ENCODE results near the gene BCAR3.

Gene BCAR3

GRCh38 chr1:93577536-93578432 is 103.9 kb downstream of the BCAR3 start (continued):
- TF ChIP-seq GFI1B (tag by site-specific recombination; IDR thresholded peaks at IDR 0.05) (no peak), YY1 (tag by site-specific recombination; IDR thresholded peaks at IDR 0.05) (no peak)

- peaks cover 0 to 30% of the 10 kb centered on the region in 2 experiments; a peak in 2 of 3 replicates for H3K36me3 ChIP-seq (ENCODE audit: control insufficient read depth in 2 of 2, insufficient read depth in 1 of 2, low read length in 2 of 2)
- ChIA-PET POLR2A (no interaction called here), CTCF (interaction anchor here (0.6 to 0.8 kb wide), 2 partner anchors 18 to 194 kb away, joined by 3 to 5 read pairs; no protein-coding TSS in a partner anchor)
- H3K4me1 ChIP-seq (ENCODE audit: control insufficient read depth, insufficient read depth, low read length), result no peaks in the 10 kb centered on the region
- H3K9me3 ChIP-seq (ENCODE audit: control insufficient read depth, insufficient read depth, low read depth, low read length), result no peaks in the 10 kb centered on the region
- TF ChIP-seq KLF8 (tag by site-specific recombination; IDR thresholded peaks at IDR 0.05), result no peak
- no peak for TF ChIP-seq ZNF510 (tag by site-specific recombination; IDR thresholded peaks at IDR 0.05; ENCODE audit: insufficient replicate concordance)
- no peak for TF ChIP-seq KLF1 (tag by site-specific recombination; IDR thresholded peaks at IDR 0.05)
- no peak for TF ChIP-seq ZNF133 (tag by site-specific recombination; IDR thresholded peaks at IDR 0.05)
- TF ChIP-seq ZNF548 (tag by site-specific recombination; IDR thresholded peaks at IDR 0.05), result no peak
- no peak for TF ChIP-seq ZNF776 (tag by site-specific recombination; IDR thresholded peaks at IDR 0.05; ENCODE audit: borderline replicate concordance)
- TF ChIP-seq ZNF513 (tag by site-specific recombination; IDR thresholded peaks at IDR 0.05), result no peak
- TF ChIP-seq ZNF514 (tag by site-specific recombination; IDR thresholded peaks at IDR 0.05), result no peak
- TF ChIP-seq ZNF10 (tag by site-specific recombination; IDR thresholded peaks at IDR 0.05), result no peak
- TF ChIP-seq ZNF202 (tag by site-specific recombination; IDR thresholded peaks at IDR 0.05; ENCODE audit: borderline replicate concordance), result no peak
- no peak for TF ChIP-seq ZNF670 (tag by site-specific recombination; IDR thresholded peaks at IDR 0.05; ENCODE audit: low read depth)
- TF ChIP-seq ZBTB11 (tag by site-specific recombination; conservative IDR thresholded peaks at IDR 0.05; ENCODE audit: low read depth), result no peak
- TF ChIP-seq PBX3 (CRISPR knock-in tag; IDR thresholded peaks at IDR 0.05), result no peak
- no peak for TF ChIP-seq SCRT2 (tag by site-specific recombination; IDR thresholded peaks at IDR 0.05)
- no peak overlapping the region for H3K27ac ChIP-seq (ENCODE audit: extremely low read depth, low read depth, low read length)
- H3K4me3 ChIP-seq (ENCODE audit: low read depth, low read length), result no peak overlapping the region
These were observed 104.9 kb downstream of the BCAR3 start for GRCh38 chr1:93576746-93577145.

GRCh38 chr1:93576346-93576745 is 105.3 kb downstream of the BCAR3 start:
- peak; percentile 32 for TF ChIP-seq ZNF341 (tag by site-specific recombination; IDR thresholded peaks at IDR 0.05; ENCODE audit: low read depth)
- no peak for TF ChIP-seq ZIC2 (tag by site-specific recombination; IDR thresholded peaks at IDR 0.05)
- TF ChIP-seq ZBTB44 (tag by site-specific recombination; IDR thresholded peaks at IDR 0.05), result 0 out of 2 replicates have a peak, but pooled peaks have one; percentile 13
- POLR2A ChIA-PET, result no interaction called here
- Histone ChIP-seq H3K9me3 (ENCODE audit: control insufficient read depth, insufficient read depth, low read depth, low read length) (no peaks in the 10 kb centered on the region), H3K4me1 (ENCODE audit: control insufficient read depth, insufficient read depth, low read length) (no peaks in the 10 kb centered on the region), H3K4me3 (ENCODE audit: low read depth, low read length) (no peak overlapping the region), H3K27ac (ENCODE audit: extremely low read depth, low read depth, low read length) (no peak overlapping the region), H3K36me3 (ENCODE audit: control insufficient read depth in 2 of 2, insufficient read depth in 1 of 2, low read length in 2 of 2) (peaks cover 0 to 34% of the 10 kb centered on the region in 2 experiments; a peak in 2 of 3 replicates)
- CTCF ChIA-PET, result interaction anchor here (0.8 kb wide), 1 partner anchor 18 kb away, joined by 5 read pairs; no protein-coding TSS in a partner anchor
